HTR-8/SVneo (cell line): Measurements from ENCODE around the gene PATZ1.
"Not testable (repeated sequence)": the region's sequence is repeated elsewhere in the genome, so short reads cannot be mapped to it uniquely, and the experiment has no call there.

Experiments used
- DNase-seq: peaks from one replicate; pipeline ENCODE4 v3.0.0; 2011; ENCODE audit warnings: low spot score, mixed read lengths; ENCODE audit not compliant: insufficient read length
- FAIRE-seq: peaks from 2 replicates; lab custom pipeline; 2011; peaks lifted over from hg19 to GRCh38; lab: Jason Lieb, UNC

Gene PATZ1

GRCh38 chr22:31321421-31321820, 24.7 kb downstream of the PATZ1 start:
- FAIRE-seq (no peak), DNase-seq (no peak)

GRCh38 chr22:31314220-31314619, 31.9 kb downstream of the PATZ1 start:
- not testable (repeated sequence) for DNase-seq, FAIRE-seq

DNA sequence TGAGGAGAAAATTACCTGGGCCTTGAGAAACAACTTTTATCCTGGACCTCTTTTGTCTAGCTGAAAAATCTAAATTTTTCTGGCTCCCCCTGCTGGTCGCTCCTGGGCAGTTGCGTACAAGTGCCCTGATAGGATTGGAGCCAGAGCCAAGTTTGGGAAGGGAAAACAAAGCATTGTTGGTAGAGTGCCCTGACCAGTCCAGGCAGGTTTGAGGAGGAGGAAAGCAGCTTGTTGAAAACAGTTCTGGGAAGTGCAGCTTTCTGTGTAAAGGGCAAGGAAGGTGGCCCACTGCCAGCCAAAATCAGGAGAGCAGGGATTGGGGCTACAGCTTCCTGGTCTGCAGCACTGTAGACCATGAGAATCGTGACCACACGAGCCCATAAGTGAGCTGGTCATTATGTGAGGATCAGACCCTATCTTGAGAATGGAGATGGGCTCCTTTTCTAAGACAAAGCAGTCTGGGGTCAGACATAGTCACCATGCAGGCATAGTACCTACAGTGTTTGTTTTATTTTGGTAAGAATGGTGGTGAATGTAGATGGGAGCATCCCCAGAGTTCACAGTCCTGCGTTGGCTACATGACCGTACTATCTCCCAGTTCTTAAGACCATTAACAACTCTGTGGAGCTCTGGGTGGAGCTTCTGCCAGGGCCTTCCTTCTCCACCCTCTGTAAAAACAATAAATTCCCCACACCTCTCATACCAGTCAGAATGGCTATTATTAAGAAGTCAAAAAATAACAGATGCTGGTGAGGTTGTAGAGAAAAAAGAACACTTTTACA, 32.6 kb downstream of the PATZ1 start:
- DNase-seq (peak; percentile 44), FAIRE-seq (no peak)

DNA sequence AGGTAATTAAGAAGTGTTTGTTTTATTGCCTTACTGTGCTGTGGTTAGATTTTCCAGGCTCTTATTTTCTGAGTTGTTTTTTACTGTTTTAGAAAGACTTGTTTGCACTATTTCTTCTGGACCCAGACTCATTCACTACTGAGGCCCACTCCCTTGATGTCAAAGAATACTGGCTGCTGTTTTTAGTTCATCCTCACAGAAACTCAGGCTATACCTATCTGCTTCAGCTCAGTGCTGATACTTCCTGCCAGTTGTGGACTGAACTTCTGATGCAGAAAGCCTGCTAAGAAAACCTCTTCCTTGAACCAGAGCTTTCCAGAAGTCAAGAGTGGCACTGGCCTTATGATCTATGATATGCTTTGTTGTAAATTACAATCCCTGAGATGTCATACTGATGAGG, 38.0 kb downstream of the PATZ1 start:
- no peak for FAIRE-seq

DNA sequence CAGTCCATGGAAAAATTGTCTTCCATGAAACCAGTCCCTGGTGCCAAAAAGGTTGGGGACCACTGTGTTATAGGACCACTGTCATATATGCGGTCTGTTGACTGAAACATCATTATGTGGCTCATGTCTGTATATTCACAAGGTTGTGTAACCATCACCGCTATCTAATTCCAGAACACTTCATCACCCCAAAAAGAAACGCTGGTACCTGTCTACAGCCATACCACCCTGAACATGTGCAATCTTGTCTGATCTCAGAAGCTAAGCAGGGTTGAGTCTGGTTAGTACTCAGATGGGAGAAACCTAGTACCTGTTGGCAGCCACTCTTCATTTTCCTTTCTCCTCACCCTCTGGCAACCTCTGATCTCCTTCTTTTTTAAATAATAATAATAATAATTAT, 41.0 kb downstream of the PATZ1 start:
- FAIRE-seq: no peak

More for the DNA sequence above, 38.0 kb downstream of the PATZ1 start:
- no peak for DNase-seq

GRCh38 chr22:31302537-31302936, 43.6 kb downstream of the PATZ1 start:
- FAIRE-seq: no peak
- DNase-seq: no peak

More for the DNA sequence above, 41.0 kb downstream of the PATZ1 start:
- no peak for DNase-seq

- no peak for DNase-seq
- FAIRE-seq: no peak
These were observed 44.1 kb downstream of the PATZ1 start for GRCh38 chr22:31302006-31302405.

- DNase-seq (no peak), FAIRE-seq (no peak)
These were observed 45.2 kb downstream of the PATZ1 start for GRCh38 chr22:31300896-31301295.

DNA sequence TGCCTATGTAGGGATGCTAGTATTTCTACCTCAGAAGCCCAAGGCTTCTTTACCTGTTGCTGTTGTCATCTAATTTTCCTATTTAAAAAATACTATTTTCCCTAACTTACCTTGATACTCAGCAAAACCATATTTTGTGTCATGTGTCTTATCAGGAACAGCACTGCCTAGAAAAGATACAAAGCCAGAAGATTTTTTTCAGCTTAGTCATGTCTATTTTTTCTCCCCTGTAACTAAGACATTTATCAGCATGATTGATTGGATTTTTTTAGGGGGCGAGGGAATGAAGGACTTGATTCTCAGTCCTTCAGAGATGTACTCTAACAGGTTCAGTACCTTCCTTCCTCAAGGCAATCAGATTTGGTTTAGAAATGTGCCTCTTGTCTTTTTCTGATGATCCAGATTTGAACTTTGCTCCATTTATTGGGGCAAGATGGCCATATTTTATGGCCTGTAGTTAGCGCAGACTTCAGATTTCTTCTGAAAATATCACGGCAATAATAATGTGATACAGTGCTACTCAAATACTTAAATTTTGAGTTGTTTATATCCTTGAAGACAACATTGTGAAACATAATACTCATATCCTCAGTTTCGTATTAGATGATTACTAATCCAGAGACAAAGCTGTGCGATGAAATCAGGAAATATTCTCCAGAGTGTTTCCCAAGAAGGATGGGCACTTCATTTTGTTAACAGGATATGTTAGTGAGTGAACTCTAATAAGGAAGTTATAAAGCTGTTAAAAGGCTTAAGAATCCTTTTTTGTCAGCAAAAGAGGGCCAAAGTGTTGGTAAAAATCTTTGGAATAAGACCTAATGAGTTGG, 50.1 kb downstream of the PATZ1 start:
- FAIRE-seq (no peak), DNase-seq (peak; percentile 18)

DNA sequence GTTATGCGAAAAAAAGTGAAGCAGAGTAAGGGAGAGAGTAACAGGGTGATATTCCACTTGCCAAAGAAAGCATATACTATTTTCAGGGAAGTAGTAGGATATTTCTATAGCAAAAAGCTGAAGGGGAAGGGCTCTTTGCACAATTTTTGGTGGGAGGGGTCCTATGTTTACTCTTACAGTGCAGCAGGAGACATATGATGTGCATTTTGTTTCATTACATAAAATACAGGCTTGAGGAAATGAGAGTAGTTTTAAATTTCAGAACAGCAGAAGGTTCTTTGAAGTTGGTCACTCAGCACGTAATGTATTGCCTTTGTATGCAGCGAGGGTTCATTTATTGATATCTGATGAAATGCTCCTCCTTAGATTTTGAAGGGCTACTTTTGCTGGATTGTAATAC, 50.8 kb downstream of the PATZ1 start:
- no peak for FAIRE-seq
- no peak for DNase-seq

DNA sequence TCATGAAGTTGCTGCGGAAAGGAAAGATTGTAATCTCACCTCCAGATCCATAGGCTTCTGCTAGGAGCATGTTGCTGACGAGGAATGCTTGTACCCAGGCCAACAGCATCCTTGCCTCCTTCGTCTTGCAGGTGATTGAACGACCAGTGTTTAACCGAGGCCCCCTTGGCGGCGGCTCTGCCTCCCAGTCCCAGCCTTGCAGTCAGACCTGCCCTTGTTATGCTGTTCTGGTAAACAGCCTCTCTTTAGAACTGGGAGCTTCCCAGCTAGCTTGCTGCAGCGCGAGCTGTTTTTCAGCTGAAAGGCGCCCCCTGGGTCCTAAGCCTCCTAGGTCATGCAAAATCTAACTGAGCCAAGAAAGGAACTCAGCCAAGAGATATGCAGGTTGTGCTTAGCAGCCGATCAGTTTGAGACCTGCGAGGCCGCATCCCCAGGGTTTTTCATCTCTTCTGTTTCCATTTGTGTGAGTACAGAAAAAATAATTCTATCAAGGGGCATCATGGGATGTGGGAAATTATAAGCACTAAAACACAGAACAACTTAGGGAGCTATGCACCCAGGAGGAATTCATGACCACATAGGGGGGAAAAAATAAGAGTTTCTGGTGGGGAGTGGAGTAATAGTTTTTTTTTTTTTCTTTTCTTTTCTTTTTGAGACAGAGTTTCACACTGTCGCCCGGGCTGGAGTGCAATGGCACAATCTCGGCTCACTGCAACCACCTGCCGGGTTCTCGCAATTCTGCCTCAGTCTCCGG, 53.7 kb downstream of the PATZ1 start, which contains the start of gene PIK3IP1:
TSS of gene PIK3IP1 (minus strand) at position 253 of the 754 bp plus-strand sequence. CDS start at position 109, 144 bp downstream.
- peak; percentile 59 for DNase-seq
- no peak for FAIRE-seq

DNA sequence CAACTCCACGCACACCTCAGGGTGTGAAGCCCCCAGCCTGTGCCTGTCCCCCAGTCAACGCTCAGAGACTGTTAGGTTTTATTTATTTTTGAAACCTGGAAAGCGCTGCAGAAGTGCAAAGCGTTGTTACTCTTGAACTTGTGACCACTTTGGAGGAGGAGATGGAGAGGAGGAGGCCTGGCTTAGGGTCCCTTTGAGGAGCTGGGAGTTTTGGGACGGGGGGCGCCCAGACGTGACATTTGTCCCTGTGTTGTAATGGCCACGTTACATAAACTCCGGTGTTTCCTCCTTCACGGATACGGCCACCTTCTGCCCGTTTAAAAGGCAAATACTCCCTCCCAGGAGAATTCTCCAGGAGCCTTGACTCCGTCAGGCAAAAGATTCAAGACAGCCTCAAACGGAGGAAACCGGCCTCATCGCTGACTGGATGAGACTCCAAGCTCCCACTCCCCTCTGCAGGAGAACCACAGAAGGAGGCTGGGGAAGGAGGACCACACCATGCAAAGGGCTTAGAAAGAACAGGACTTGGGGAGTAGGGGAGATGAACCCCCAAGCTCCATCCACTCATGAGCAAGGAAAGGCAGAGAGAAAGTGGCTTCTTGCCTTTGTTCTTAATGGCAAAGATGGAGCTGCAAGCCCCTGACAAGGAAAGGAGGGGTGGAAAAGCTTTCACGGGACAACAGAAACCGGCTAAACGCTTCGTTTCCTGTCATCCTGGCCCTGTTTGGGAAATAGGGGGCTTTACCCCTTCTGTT, 54.5 kb downstream of the PATZ1 start:
- FAIRE-seq: no peak
- no peak for DNase-seq

- peak; percentile 26 for FAIRE-seq
These were observed 55.4 kb downstream of the PATZ1 start for GRCh38 chr22:31290494-31291471.

GRCh38 chr22:31289344-31289743, 56.8 kb downstream of the PATZ1 start:
- no peak for DNase-seq
- no peak for FAIRE-seq

More at GRCh38 chr22:31290494-31291471, 55.4 kb downstream of the PATZ1 start:
- peak; percentile 83 for DNase-seq

DNA sequence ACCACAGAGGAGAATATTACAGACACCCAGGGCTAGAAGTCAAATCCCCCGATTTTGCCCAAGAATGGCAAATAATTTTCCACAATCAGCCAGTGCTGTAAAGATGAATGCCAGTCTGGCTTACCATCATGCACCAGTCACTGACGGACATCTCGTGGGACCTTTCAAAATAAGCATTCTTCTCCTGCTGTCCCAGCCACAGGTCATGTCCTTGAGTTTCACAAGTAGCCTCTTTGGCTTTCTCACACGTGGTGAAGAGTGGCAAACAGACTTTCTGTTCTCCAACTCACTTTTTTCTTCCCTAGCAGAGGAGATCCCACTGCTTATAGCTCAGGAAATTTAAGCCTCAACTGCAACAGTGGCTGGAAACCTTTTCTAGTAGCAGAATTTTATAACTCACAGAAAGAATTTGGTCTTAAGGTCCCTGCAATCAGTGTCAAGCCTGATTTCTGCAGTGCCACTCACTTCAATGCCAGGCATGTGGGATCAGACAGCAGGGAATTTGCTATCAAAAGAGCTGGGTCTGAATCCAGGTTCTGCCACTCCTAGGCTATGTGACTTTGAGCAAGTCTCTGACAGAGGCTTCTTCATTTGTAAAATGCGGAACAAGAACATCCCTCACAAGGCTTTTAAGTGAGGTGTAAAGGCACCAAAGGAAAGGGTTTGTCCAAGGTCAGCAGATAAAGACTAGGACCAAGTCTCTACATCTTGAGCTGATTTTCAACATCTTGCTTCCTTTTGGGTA, 57.5 kb downstream of the PATZ1 start:
- no peak for DNase-seq
- no peak for FAIRE-seq

GRCh38 chr22:31287818-31288495, 58.2 kb downstream of the PATZ1 start:
- FAIRE-seq (no peak), DNase-seq (no peak)
